Thymus (tissue), 11 donors: ENCODE measurements around the gene ZNF275. TPM values are rescaled to one million over a fixed set of nuclear protein-coding genes. Genes with fewer than 3 reads are reported as not detected.

Experiments
- DNase-seq, 9 donors: peaks; one replicate each; pipeline ENCODE4 v3.0.0-alpha.2; 2013; ENCODE audit warnings: low spot score in 9 of 9, low read depth in 6 of 9, missing footprints in 1 of 9
- H3K27ac ChIP-seq, 2 donors: one replicate each; pipeline ENCODE4 v1.5.1; 2013; ENCODE audit warnings: control low read depth in 1 of 2, low read depth in 1 of 2, low read length in 1 of 2, mild to moderate bottlenecking in 1 of 2, moderate library complexity in 1 of 2
- H3K27me3 ChIP-seq, 2 donors: one replicate each; pipeline ENCODE4 v1.5.1; 2013; ENCODE audit warnings: low read length in 1 of 2; ENCODE audit not compliant: control insufficient read depth in 2 of 2, insufficient read depth in 1 of 2
- H3K36me3 ChIP-seq, 2 donors: one replicate each; pipeline ENCODE4 v1.5.1; 2013; ENCODE audit warnings: low read length in 1 of 2, mild to moderate bottlenecking in 1 of 2, moderate library complexity in 1 of 2; ENCODE audit not compliant: control insufficient read depth in 2 of 2, insufficient read depth in 2 of 2
- H3K4me1 ChIP-seq, 2 donors: one replicate each; pipeline ENCODE4 v1.5.1; 2013; ENCODE audit warnings: low read length in 2 of 2; ENCODE audit not compliant: control insufficient read depth in 2 of 2, insufficient read depth in 2 of 2
- H3K4me3 ChIP-seq, 2 donors: one replicate each; pipeline ENCODE4 v1.5.1; 2013; ENCODE audit warnings: low read length in 2 of 2, control low read depth in 1 of 2, mild to moderate bottlenecking in 1 of 2
- H3K9me3 ChIP-seq, 2 donors: one replicate each; pipeline ENCODE4 v1.5.1; 2013; ENCODE audit warnings: low read length in 1 of 2, mild to moderate bottlenecking in 1 of 2; ENCODE audit not compliant: control insufficient read depth in 2 of 2, insufficient read depth in 1 of 2
- WGBS: extraction: QIAGEN DNeasy Blood & Tissue Kit; methylation state at CpG from one replicate; pipeline ENCODE4 v1.1.7; 2013; 5-methylcytosine and 5-hydroxymethylcytosine counted together
- polyA plus RNA-seq: library from polyadenylated mRNA; stranded (reverse); fragments of 200-250 nt; gene quantifications from one replicate; pipeline ENCODE4 v1.2.3, GENCODE V29; 2013
- total RNA-seq: library from RNA; stranded (reverse); fragments of 120-200 nt; gene quantifications from one replicate; pipeline ENCODE4 v1.2.4, GENCODE V29; 2013
- donor health status: healthy.

ZNF275 gene
- total and polyA plus RNA-seq, 2 donors, result 3.7 to 4.5 TPM

DNA sequence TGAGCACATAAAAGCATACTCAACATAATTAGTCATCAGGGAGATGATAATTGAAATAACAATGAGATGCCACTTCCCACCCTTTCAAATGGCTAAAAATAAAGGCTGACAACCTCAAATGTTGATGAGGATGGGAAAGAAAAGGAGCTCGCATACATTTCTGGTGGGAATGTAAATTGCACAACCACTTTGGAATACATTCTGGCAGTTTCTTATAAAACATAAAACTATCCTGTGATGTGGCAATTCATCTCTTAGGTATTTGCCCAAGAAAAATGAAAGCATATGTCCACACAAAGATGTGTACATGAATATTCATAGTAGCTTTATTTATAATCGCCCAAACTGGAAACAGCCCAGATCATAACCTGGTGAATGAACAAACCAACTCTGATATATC lies 687 bp upstream of the ZNF275 start:
- no peak overlapping the region for H3K27ac ChIP-seq
- H3K9me3 ChIP-seq, result no peaks in the 10 kb centered on the region
- H3K4me3 ChIP-seq, result no peak overlapping the region
- DNase-seq, result no peak
- H3K27me3 ChIP-seq, result no peaks in the 10 kb centered on the region
- peaks cover 8 to 22% of the 10 kb centered on the region in 2 donors for H3K4me1 ChIP-seq
- no peaks in the 10 kb centered on the region for H3K36me3 ChIP-seq
- 96% methylated on average over 2 of the region's 2 CpGs for WGBS

DNA sequence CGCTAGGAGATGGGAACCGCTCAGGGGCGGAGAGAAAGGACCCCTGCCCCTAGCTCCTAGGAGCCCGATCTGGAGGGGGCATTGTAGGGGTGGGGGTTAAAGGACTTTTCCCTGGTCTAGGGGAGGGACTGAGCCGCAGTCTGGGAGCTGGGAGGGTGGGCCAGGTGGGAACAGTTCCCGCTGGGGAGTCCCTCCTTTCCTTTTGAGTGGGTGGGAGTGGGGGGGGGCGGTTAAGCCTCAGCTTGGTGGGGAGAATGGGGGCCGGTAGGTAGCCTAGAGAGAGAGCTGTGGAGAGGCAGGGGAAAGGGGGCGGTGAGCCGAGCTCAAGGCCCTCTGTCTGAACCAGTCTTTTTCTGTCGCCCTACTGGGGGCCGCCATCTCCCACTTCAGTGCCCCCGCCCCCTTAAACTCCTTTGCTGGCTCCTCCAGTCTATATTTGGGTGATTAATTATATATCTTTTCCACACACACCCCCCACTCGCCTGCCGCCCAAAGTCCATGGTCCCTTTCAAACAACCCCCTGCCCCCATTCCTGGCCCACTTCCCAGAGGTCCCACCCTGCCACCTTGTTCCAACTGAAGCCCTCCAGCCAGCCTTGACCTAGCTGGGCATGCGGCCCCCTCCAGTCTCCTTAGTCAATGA lies 822 bp downstream of the ZNF275 start:
- Histone ChIP-seq H3K27ac (no peak overlapping the region), H3K4me1 (peaks cover 8 to 22% of the 10 kb centered on the region in 2 donors), H3K4me3 (peak overlapping the region; percentile 66 to 69), H3K9me3 (no peaks in the 10 kb centered on the region), H3K36me3 (peaks cover 2% of the 10 kb centered on the region in 2 donors), H3K27me3 (no peaks in the 10 kb centered on the region)
- WGBS, result 32% methylated on average over 16 of the region's 16 CpGs
- DNase-seq, result no peak

DNA sequence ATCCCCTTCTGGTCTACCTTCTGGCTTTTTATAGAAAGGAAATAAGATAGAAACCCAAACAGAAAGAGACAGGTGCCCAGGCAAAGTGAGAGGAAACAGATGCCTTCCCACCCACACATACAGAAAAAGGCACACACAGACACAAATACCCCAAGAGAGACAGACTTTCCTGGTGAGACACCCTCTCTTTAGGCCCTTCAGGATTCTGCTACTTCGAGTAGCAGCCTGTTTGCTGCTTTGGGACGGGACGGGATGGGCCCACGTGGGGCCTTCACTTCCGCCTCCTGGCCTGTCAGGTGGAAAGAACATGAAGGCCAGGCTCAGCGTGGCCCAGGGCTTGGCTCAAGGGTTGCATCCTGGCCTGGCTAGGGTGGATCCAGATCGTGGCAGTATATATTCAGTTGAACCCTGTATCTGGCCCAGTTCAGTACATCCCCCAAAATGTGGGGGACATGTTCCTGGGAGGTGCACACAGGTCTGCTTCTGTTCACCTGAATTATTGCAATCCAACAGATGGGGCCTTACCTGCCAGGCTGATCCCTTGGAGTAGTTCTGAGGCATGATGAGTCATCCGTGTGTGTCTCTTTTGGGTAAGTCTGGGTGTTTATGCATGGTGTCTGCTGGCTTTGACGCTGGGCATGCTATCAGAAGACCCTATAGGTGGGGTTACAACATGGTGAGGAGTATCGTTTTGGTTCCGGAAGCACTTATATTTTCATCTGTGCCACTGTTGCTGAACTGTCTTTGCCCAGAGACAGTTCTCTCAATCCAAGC lies 2.4 kb downstream of the ZNF275 start:
- DNase-seq, result peak in 2 of 9 donors; percentile 21 to 51
- H3K4me1 ChIP-seq, result peaks cover 8 to 22% of the 10 kb centered on the region in 2 donors
- H3K9me3 ChIP-seq, result no peaks in the 10 kb centered on the region
- no peak overlapping the region for H3K4me3 ChIP-seq
- WGBS, result 73% methylated on average over 11 of the region's 11 CpGs
- H3K36me3 ChIP-seq, result peaks cover 2 to 3% of the 10 kb centered on the region in 2 donors
- peak overlapping the region in 1 of 2 donors; percentile 49 for H3K27ac ChIP-seq
- no peaks in the 10 kb centered on the region for H3K27me3 ChIP-seq

DNA sequence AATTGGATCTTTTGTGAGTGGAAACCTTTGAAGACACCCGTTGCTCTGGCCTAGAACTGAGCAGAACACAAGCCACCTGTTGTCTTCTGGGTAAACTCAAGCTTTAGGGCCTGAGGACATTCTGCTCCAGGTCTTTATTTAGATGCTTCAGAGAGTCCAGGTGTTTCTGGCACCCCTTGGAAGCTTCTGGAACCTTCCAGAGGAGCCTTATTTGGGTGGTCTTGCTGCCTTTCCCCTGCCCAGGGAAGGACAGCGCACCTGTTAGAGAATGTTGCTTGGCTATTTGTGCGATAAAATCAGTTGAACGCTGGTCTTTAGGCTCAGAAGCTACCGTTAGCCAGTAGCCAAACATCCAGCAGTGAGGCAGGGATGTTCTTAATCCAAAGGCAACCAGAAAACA lies 3.0 kb downstream of the ZNF275 start:
- WGBS, result 91% methylated on average over 5 of the region's 5 CpGs
- H3K9me3 ChIP-seq, result no peaks in the 10 kb centered on the region
- DNase-seq, result no peak
- no peaks in the 10 kb centered on the region for H3K27me3 ChIP-seq
- peaks cover 2 to 3% of the 10 kb centered on the region in 2 donors for H3K36me3 ChIP-seq
- H3K4me3 ChIP-seq, result no peak overlapping the region
- no peak overlapping the region for H3K27ac ChIP-seq
- H3K4me1 ChIP-seq, result peaks cover 8 to 22% of the 10 kb centered on the region in 2 donors

DNA sequence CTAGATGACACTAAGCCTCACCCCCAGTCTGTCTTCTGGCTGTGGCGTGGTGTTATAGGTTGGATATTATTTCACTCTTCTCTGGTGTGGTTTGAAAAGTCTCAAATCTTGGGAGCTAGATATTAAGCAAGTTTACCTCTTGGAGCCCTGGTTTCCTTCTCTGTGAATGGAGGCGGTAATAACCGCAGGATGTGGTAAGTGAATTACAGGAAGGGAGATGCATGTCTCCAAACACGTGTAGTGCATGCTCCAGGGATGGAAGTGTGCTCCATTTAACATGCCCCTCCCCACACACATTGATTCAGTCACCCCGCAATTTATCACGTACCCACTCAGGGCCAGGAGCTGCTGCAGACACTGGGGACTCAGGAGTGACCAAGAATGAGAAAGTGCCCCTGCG lies 4.9 kb downstream of the ZNF275 start:
- H3K27me3 ChIP-seq, result no peaks in the 10 kb centered on the region
- peaks cover 8 to 22% of the 10 kb centered on the region in 2 donors for H3K4me1 ChIP-seq
- H3K27ac ChIP-seq, result no peak overlapping the region
- H3K4me3 ChIP-seq, result no peak overlapping the region
- WGBS, result 78% methylated on average over 7 of the region's 7 CpGs
- H3K36me3 ChIP-seq, result peaks cover 2 to 3% of the 10 kb centered on the region in 2 donors
- no peaks in the 10 kb centered on the region for H3K9me3 ChIP-seq
- no peak for DNase-seq

DNA sequence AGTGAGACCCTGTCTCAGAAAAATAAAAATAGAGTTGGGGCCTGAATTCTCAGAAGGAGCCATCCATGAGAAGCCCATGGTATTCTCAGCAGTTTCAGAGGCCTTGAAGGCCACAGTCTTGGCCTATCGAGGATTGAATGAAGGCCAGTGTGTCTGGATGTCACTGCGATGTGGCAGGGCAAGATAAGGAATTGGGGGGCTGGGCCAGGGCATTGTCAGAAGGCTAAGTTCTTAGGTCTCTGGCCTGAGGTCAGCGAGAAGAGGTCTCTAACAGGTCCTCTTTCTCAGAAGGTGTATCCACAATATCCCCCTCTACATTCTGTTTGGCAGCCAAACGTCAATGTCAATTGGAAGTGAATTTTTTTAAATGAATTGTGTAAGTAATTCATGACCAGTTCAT lies 5.7 kb downstream of the ZNF275 start:
- no peaks in the 10 kb centered on the region for H3K9me3 ChIP-seq

DNA sequence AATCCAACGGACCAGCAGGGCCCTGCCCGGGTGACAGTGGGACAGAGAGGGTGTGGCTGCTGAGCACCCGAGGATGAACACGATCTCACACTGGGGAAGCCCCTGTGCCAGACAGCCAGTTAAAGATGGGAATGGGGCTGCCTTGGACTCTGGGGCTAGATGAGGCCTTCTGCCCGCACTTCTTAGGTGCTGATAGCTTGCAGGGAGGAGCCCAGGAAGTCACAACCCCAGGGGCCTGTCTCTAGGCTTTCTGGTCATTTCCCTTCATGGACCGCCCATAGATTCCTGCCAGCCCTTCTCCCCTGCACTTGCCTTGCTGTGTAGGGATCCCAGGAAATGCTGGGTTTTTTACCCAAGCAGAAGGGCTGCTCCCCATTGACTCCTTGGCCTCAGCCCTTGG lies 6.2 kb downstream of the ZNF275 start:
- Histone ChIP-seq H3K4me1 (peaks cover 5 to 18% of the 10 kb centered on the region in 2 donors), H3K36me3 (peaks cover 8% of the 10 kb centered on the region in 2 donors), H3K27me3 (no peaks in the 10 kb centered on the region), H3K27ac (no peak overlapping the region), H3K9me3 (no peaks in the 10 kb centered on the region), H3K4me3 (no peak overlapping the region)
- no peak for DNase-seq
- WGBS, result 98% methylated on average over 6 of the region's 6 CpGs

More for the DNA sequence above, 5.7 kb downstream of the ZNF275 start:
- Histone ChIP-seq H3K4me3 (no peak overlapping the region), H3K36me3 (peaks cover 3 to 7% of the 10 kb centered on the region in 2 donors), H3K4me1 (peaks cover 8 to 22% of the 10 kb centered on the region in 2 donors), H3K27ac (no peak overlapping the region), H3K27me3 (no peaks in the 10 kb centered on the region)
- no peak for DNase-seq
- 98% methylated on average over 4 of the region's 4 CpGs for WGBS

DNA sequence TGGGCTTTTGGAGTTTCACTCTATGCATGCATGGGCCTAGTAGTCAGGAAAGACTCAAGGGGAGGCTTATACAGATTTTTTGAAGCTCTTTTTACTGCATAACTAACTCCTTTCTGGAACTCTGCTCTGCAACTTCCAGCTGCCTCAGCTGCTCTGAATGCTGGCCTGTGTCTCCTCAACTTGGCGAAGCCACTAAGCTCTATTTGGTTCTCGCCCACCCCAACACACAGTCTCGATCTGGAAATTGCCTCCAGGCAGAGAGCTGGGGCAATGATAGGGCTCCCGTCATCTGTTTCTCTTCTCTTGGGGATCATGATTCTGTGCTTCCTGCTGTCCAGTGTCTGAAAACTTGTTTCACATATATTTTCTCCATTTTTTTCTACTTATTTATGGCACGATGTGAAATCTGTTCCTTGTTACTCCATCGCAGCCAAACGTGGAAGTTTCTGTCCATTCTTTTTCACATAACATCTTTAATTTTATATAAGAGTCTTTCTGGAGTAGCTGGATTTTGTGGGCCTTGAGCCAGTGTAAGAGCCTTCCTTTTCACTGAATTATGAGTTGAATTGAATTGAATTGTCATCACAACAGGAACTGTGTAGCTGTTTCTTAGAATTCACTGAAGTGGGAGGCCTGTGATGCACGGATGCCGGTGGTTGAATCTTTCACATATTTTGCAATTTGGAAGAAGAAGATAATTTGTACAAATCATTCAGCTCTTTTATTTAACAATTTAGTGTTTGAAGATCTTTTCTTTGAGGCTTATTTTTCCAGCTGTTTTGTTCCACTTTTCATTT lies 9.0 kb downstream of the ZNF275 start:
- Histone ChIP-seq H3K27ac (no peak overlapping the region), H3K9me3 (peaks cover 0 to 10% of the 10 kb centered on the region in 2 donors), H3K4me3 (no peak overlapping the region), H3K4me1 (no peaks in the 10 kb centered on the region), H3K27me3 (no peaks in the 10 kb centered on the region), H3K36me3 (peaks cover 24 to 25% of the 10 kb centered on the region in 2 donors)
- DNase-seq, result no peak
- WGBS, result 96% methylated on average over 9 of the region's 9 CpGs

DNA sequence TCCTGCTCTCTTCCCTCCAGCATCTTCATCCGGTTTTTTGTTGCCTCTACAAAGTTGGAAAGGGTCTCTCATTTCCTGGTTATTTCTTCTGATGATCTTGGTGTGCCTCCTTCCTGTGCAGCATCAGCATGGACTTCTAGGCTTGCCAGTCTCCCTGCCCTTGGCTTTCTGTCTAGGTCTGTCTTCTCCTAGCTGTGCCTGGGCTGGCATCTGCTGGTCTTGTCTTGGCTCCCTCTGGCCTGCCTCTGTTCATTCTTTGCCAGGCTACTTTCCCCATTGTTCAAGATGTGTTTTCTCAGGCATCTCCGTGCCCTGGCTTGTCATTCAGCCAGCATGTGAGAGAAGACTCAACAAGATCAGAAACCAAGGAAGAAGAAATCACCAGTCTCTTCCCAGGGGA lies 9.7 kb downstream of the ZNF275 start:
- WGBS, result 95% methylated on average over 2 of the region's 2 CpGs
- Histone ChIP-seq H3K27ac (no peak overlapping the region), H3K27me3 (no peaks in the 10 kb centered on the region), H3K4me3 (no peak overlapping the region), H3K4me1 (no peaks in the 10 kb centered on the region), H3K36me3 (peaks cover 24 to 26% of the 10 kb centered on the region in 2 donors), H3K9me3 (peaks cover 0 to 10% of the 10 kb centered on the region in 2 donors)
- DNase-seq, result no peak
